Heart right ventricle (tissue), 16 donors: ENCODE results near the gene NOTCH2. TPM values are rescaled to one million over a fixed set of nuclear protein-coding genes. Genes with fewer than 3 reads are reported as not detected.
"Not testable (repeated sequence)": the region's sequence is repeated elsewhere in the genome, so short reads cannot be mapped to it uniquely, and the experiment has no call there.

ENCODE experiments used
- ATAC-seq, 8 donors: fragments of 200-7000 bp; cut with Tn5 transposase; one replicate each; pipeline ENCODE4 v1.9.1; 2020; ENCODE audit warnings: mild to moderate bottlenecking in 8 of 8, moderate library complexity in 8 of 8, moderate number of reproducible peaks in 1 of 8
- DNase-seq, 2 donors: peaks; one replicate each; pipeline ENCODE4 v3.0.0-alpha.2; 2020
- H3K27ac ChIP-seq, 10 donors: fragments of 200-600 bp; sonication (generic) in 2 of 10; one replicate each; pipeline versions ENCODE4 v1.5.0 to v1.8.0; 2020 to 2022; ENCODE audit warnings: mild to moderate bottlenecking in 3 of 10
- H3K27me3 ChIP-seq, 7 donors: fragments of 200-600 bp; one replicate each; pipeline ENCODE4 v1.8.0; 2021 to 2022; ENCODE audit warnings: mild to moderate bottlenecking in 2 of 7
- H3K36me3 ChIP-seq, 9 donors: fragments of 200-600 bp; sonication (generic) in 1 of 9; one replicate each; pipeline versions ENCODE4 v1.5.0 to v1.8.0; 2020 to 2022; ENCODE audit warnings: mild to moderate bottlenecking in 2 of 9
- H3K4me1 ChIP-seq, 9 donors: fragments of 200-600 bp; sonication (generic) in 1 of 9; one replicate each; pipeline versions ENCODE4 v1.5.0 to v1.8.0; 2020 to 2022; ENCODE audit warnings: mild to moderate bottlenecking in 4 of 9
- H3K4me3 ChIP-seq, 10 donors: fragments of 200-600 bp; sonication (generic) in 2 of 10; one replicate each; pipeline versions ENCODE4 v1.5.0 to v1.8.0; 2020 to 2022; ENCODE audit warnings: mild to moderate bottlenecking in 7 of 10, moderate library complexity in 2 of 10
- H3K9me3 ChIP-seq, 11 donors: fragments of 200-600 bp in 10 of 11; sonication (generic) in 2 of 11; one replicate each; pipeline versions ENCODE4 v1.5.0 to v1.8.0; 2013 to 2022; ENCODE audit warnings: mild to moderate bottlenecking in 2 of 11, control low read depth in 1 of 11, moderate library complexity in 1 of 11
- WGBS, 2 donors: extraction: QIAGEN DNeasy Blood & Tissue Kit; methylation state at CpG; one replicate each; pipeline ENCODE4 v1.1.7; 2013; ENCODE audit warnings: inconsistent platforms in 1 of 2; 5-methylcytosine and 5-hydroxymethylcytosine counted together
- intact Hi-C, 10 donors: fragments of 100-400 bp; cut with DNase I; formaldehyde crosslinking; loops; one replicate each; pipeline versions ENCODE4 v1.11.1 to v1.14.2; 2022
- polyA plus RNA-seq, 2 donors: library from polyadenylated mRNA; stranded (reverse); fragments of 200-250 nt; gene quantifications; one replicate each; pipeline ENCODE4 v1.2.3, GENCODE V29; 2013
- total RNA-seq, 10 donors: library from RNA; stranded (reverse); fragmentation: NEBNext Ultra II Directional in 3 of 10; extraction: Animal tissue kit (Norgen Biotek cat#: 25700) in 3 of 10; gene quantifications; one replicate each; pipeline versions ENCODE4 v1.2.1 to v1.2.4, GENCODE V29; 2021 to 2023
- TF ChIP-seq, protein P1 (sequence below), 9 donors: fragments of 200-600 bp; sonication (generic) in 2 of 9; IDR thresholded peaks; one replicate each; pipeline versions ENCODE4 v1.5.0 to v1.8.0; 2021 to 2022; ENCODE audit warnings: antibody characterized with exemption in 9 of 9, mild to moderate bottlenecking in 5 of 9, moderate library complexity in 1 of 9
- donor health status: Arrhythmogenic right ventricular cardiomyopathy.
- donor health status: ischemic (EF 13 %, LVEDD 7.1; RV severe dilation, severe dysfunction).
- donor health status: healthy with polysubstance abuse.
- donor health status: DM: no; HTN: yes; CAD: no.
- donor health status: DM: no; HTN: no; CAD: no.
- donor health status: ischemic (EF 25% LVEDD 6.9; RV normal size, moderate dysfunction).
- donor health status: ischemic (EF 25% LVEDD 5.7; RV mildly dilated, moderate dysfunction).
- donor health status: healthy.
- donor health status: DM: yes; HTN: yes; CAD: no.
- donor health status: Ischemic cardiomyopathy.
- donor health status: ischemic (EF 35%, LVEDD 5.7; RV mildly dilated, moderate dysfunction).
- donor health status: nonischemic (EF 11% LVEDD 7.7; RV severe dilation, severe dysfunction).
- donor health status: DM: yes; HTN: yes; CAD: no.
- donor health status: PGD.
- donor health status: ischemic (EF 29% LVEDD 5.4; RV normal size, mild dysfunction).
- donor health status: nonischemic (EF 23%, LVEDD 6.1; RV moderate dilation, normal function).

NOTCH2 gene
- total and polyA plus RNA-seq, 12 donors: 4.1 to 39.1 (median 23.8) TPM

DNA sequence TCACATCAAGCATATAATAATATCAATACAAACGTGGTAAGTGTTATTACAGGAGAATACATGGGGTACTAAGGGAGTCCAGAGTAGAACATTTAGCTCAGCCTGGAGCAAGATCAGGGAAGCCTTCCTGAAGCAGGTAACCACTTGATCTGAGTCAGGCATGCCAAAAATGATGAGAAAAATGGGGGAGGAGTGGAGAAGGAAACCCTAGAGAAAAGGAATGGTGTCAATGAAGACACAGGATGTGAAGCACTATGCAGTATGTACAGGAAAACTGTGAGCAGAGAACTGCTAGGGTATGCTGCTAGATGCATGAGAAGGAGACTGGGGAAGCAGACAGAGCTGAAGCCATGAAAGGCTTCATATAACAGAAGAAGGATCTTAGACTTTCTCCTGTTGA, 84.7 kb downstream of the NOTCH2 start:
- peaks cover 0 to 44% (median 18%) of the 10 kb centered on the region in 9 donors for H3K4me1 ChIP-seq
- ATAC-seq (no peak), DNase-seq (no peak)
- H3K4me3 ChIP-seq: no peak overlapping the region
- H3K27me3 ChIP-seq: no peaks in the 10 kb centered on the region
- no peaks in the 10 kb centered on the region for H3K9me3 ChIP-seq
- TF ChIP-seq, protein P1, sequence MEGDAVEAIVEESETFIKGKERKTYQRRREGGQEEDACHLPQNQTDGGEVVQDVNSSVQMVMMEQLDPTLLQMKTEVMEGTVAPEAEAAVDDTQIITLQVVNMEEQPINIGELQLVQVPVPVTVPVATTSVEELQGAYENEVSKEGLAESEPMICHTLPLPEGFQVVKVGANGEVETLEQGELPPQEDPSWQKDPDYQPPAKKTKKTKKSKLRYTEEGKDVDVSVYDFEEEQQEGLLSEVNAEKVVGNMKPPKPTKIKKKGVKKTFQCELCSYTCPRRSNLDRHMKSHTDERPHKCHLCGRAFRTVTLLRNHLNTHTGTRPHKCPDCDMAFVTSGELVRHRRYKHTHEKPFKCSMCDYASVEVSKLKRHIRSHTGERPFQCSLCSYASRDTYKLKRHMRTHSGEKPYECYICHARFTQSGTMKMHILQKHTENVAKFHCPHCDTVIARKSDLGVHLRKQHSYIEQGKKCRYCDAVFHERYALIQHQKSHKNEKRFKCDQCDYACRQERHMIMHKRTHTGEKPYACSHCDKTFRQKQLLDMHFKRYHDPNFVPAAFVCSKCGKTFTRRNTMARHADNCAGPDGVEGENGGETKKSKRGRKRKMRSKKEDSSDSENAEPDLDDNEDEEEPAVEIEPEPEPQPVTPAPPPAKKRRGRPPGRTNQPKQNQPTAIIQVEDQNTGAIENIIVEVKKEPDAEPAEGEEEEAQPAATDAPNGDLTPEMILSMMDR (IDR thresholded peaks at IDR 0.05): no peak
- intact Hi-C loops: no loop called here
- no peak overlapping the region for H3K27ac ChIP-seq
- peaks cover 0 to 28% (median 0%) of the 10 kb centered on the region in 9 donors for H3K36me3 ChIP-seq
- 30 to 36% methylated on average over 1 of the region's 1 CpG for WGBS, 2 donors

DNA sequence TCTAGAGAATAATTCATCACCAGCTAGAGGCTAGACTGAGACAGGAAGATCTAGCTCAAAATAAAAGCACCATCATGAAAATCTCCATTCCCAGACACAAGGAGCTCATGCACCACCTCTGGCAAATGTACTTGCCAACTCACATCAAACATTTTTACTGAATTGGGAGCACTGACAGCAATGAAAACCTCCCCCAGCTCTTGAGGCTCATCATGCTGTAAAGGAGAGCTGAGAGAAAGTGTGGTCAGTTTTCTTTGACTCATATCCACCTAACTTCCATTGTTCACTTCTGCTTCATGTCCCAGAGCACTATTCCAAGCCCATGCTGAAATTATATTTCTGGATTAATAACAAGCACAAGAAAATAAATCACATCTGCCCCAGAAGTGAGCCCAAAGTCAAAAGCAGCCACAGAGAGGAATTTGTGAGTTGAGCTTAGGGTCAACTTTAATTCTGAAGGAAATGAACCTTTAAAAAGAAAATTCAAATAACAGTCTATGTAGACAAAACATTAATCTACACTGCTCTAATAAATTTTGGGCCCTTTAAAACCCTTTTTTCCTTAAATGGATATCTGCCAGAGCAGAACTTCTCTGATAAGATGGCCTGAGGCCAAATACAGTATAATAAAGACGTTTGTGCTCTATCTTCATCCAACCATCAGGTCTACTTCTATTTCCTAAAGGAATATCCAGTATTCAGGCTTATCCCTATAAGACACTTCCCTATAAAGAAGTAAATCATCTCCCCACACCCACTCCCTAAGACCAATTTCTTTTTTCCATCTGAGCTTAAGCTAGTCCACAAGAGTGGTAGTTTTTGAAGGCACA, 87.3 kb downstream of the NOTCH2 start:
- H3K36me3 ChIP-seq: peaks cover 0 to 28% (median 0%) of the 10 kb centered on the region in 9 donors
- WGBS, 2 donors: 8 to 23% methylated on average over 1 of the region's 1 CpG
- intact Hi-C loops: no loop called here
- no peak for DNase-seq
- no peaks in the 10 kb centered on the region for H3K9me3 ChIP-seq
- no peaks in the 10 kb centered on the region for H3K27me3 ChIP-seq
- TF ChIP-seq, protein P1 (IDR thresholded peaks at IDR 0.05): no peak
- H3K4me1 ChIP-seq: peaks cover 0 to 43% (median 14%) of the 10 kb centered on the region in 9 donors
- ATAC-seq: peak in 1 of 8 donors; percentile 28
- H3K4me3 ChIP-seq: no peak overlapping the region
- H3K27ac ChIP-seq: peak overlapping the region in 1 of 10 donors; percentile 55

DNA sequence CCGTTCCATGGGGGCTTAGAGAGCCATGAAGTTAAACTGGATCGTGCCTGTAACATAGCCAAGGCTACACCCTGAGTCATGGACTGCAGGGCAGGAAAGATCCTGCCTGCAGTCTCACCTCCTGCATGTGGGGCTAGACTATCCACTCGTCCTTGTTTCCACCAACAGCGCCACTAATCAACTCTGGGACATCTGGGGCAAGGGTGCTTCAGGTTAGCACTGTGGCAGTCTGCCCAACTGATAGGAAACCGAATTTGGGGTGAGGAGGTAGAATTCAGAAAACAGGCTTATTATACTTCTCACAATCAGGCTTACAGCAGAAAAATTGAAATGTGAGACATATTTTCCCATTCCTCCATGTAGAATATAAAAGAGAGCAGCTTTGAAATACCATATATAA, 88.0 kb downstream of the NOTCH2 start:
- WGBS, 2 donors: 75 to 82% methylated on average over 5 of the region's 5 CpGs
- H3K4me1 ChIP-seq: peaks cover 0 to 36% (median 9%) of the 10 kb centered on the region in 9 donors
- peak overlapping the region in 1 of 10 donors; percentile 55 for H3K27ac ChIP-seq
- H3K9me3 ChIP-seq: no peaks in the 10 kb centered on the region
- no peaks in the 10 kb centered on the region for H3K27me3 ChIP-seq
- intact Hi-C loops: no loop called here
- TF ChIP-seq, protein P1 (IDR thresholded peaks at IDR 0.05): no peak
- ATAC-seq: peak in 1 of 8 donors; percentile 31
- peaks cover 0 to 22% (median 0%) of the 10 kb centered on the region in 9 donors for H3K36me3 ChIP-seq
- no peak for DNase-seq
- H3K4me3 ChIP-seq: no peak overlapping the region

DNA sequence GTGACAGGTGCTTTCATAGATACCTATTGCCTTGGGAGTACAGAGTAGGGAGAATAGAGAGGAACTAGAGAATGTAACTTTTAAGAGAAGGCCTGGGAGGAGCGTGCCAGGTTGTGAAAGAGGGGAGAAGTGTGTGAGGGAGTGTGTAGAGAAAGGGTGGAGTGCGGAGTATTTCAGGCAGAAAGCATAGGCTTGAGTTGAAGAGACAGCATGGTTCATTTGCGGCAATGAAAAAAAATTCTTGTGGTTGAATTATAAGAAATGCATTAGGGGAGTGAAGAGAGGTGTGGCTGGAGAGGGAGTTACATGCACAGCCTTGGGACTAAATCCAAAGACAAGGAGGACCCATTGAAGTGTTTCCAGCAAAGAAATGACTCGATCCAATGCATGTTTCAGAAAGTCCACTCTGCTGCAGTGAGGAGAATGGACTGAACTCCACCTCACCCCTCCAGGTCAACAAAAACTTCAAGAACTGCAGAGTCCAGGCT, 91.4 kb downstream of the NOTCH2 start:
- TF ChIP-seq, protein P1 (IDR thresholded peaks at IDR 0.05): no peak
- Histone ChIP-seq H3K4me1 (peaks cover 0 to 35% (median 9%) of the 10 kb centered on the region in 9 donors), H3K27me3 (no peaks in the 10 kb centered on the region), H3K4me3 (no peak overlapping the region), H3K27ac (no peak overlapping the region), H3K9me3 (no peaks in the 10 kb centered on the region), H3K36me3 (peaks cover 0 to 12% (median 0%) of the 10 kb centered on the region in 9 donors)
- WGBS, 2 donors: 85% methylated on average over 4 of the region's 4 CpGs
- DNase-seq: no peak
- ATAC-seq: peak in 1 of 8 donors; percentile 34
- intact Hi-C loops: no loop called here

DNA sequence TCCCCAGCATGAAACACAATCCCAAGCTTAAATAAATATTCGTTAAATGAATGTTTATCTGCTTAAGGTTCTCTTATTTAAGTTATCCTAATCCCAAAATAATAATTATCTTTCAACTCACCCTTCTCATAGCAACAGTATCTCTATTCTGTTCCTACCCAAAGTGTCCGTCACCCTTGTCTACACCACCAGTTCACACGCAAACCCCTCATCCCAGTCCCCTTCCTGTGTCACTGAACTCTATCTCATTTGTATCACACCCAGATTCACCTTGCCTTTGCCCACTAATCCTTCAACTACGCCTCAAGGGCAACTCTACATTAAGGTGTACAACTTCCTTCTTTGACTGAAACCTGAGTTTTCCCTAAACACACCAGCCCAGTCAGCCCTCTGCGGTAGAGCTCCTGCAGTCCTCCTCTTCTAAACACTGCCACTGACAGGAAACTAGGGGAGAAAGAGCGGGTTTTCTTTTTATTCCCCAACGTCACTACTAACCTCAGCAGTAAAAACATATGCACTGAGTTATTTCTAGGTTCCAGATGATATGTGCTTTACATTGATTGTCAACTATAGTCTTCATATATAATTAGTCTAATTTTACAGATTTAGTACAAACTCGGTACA, 92.2 kb downstream of the NOTCH2 start:
- H3K4me3 ChIP-seq, DNase-seq, H3K27ac ChIP-seq: not testable (repeated sequence)

DNA sequence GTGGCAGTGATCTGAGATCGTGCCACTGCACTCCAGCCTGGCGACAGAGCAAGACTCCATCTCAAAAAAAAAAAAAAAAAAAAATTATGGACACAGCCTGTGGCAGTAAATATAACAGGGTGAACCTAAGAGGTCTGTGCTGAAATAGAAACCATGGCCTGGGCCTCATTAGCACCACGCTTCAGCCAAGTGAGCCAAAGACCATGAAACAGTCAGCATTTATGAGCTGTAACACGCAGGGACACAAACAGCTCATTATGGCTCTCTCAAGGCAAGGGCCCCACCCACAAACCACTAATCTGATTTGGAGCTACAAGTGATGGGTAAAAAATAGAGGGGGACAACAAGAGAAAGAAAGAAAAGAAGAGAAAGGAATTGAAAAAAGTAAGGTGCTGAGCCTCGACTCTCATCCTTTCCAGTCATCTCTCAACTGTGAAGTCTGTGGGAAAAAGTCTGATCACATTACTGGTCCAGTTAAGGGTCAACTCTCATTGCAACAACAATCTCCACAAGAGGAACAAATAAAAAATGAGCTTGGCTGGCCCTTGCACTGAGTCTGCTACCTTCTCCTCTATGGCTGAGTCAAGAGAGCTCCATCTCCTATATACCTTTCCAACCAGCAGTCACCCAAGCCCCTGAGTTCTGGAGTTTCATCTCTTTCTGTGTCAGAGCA, 93.7 kb downstream of the NOTCH2 start:
- intact Hi-C loops: not testable (repeated sequence)

More for the DNA sequence above, 92.2 kb downstream of the NOTCH2 start:
- H3K9me3 ChIP-seq, H3K27me3 ChIP-seq, intact Hi-C loops, ATAC-seq: not testable (repeated sequence)
- Histone ChIP-seq H3K36me3 (peaks cover 0 to 12% (median 0%) of the 10 kb centered on the region in 9 donors), H3K4me1 (peaks cover 0 to 34% (median 3%) of the 10 kb centered on the region in 9 donors)
- WGBS, 2 donors: 93% methylated on average over 7 to 8 of the region's 8 CpGs

More for the DNA sequence above, 93.7 kb downstream of the NOTCH2 start:
- 87 to 89% methylated on average over 5 of the region's 5 CpGs for WGBS, 2 donors
- not testable (repeated sequence) for DNase-seq, H3K4me3 ChIP-seq, H3K27me3 ChIP-seq, H3K27ac ChIP-seq, H3K9me3 ChIP-seq
- ATAC-seq: peak in 2 of 8 donors; percentile 42 to 58
- Histone ChIP-seq H3K4me1 (peaks cover 0 to 33% (median 2%) of the 10 kb centered on the region in 9 donors), H3K36me3 (peaks cover 0 to 22% (median 0%) of the 10 kb centered on the region in 9 donors)
